Measurements from ENCODE around the gene STXBP1.

STXBP1 gene

DNA sequence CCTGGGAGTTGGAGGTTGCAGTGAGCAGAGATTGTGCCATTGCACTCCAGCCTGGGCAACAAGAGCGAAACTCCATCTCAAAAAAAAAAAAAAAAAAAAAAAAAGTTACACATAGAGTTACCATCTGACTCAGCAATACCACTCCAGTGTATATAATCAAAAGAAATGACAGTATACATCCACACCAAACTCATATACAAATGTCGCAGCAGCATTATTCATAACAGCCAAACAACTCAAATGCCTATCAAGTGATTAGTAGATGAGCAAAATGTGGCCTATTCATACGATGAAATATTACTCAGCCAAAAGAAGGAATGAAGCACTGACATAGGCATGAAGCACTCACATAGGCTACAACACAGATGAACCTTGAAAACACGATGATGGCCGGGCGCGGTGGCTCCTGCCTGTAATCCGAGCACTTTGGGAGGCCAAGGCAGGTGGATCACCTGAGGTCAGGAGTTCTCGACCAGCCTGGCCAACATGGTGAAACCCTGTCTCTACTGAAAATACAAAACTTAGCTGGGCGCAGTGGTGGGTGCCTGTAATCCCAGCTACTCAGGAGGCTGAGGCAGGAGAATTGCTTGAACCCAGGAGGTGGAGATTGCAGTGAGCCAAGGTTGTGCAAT lies 9.4 kb downstream of the STXBP1 start:
- DNase-seq (ENCODE audit: low spot score) = peak; percentile 91

DNA sequence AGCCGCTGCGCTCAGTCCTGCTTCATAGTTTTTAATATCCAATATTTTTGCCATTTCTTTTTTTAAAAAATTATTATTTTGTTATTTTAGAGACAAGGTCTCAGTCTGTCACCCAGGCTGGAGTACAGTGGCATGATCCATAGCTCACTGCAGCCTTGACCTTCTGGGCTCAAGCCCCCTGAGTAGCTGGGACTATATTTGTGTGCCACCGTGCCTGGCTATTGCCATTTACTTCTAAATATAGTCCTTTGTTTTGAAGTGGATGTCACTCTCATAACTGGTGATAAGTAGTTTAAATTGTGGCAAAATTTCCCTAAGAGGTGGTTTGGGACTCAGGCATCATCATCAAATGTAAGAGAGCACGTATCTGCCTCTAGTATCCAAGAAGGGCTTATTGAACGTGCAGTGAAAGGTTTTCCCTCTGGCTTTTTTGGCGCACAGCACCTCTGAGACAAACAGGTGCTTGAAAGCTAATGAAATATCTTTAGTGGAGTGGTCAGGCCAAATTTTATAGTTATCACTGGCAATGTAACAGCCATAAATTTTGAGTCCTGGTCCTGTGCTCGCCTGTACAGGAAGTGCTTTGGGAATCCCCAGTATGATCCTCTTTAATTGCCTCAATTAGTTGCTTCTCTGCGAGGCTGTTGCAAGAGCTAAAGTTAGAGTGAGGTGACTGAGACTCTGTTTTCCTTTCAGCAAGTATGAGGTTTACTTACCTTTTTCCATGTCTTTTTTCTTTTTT lies 14.8 kb downstream of the STXBP1 start:
- no peak for DNase-seq (ENCODE audit: low spot score)

DNA sequence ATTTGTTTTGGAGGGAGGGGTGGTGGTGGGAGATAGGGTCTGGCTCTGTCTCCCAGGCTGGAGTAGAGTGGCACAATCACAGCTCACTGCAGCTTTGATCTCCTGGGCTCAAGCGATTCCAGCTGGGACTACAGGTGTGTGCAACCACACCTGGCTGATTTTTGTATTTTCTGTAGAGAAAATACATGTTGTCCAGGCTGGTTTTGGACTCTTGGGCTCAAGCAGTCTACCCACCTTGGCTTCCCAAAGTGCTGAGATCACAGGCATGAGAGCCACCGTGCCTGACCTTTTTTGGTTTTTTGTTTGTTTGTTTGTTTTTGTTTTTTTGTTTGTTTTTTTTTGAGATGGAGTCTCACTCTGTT lies 15.4 kb downstream of the STXBP1 start:
- no peak for DNase-seq (ENCODE audit: low spot score)

DNA sequence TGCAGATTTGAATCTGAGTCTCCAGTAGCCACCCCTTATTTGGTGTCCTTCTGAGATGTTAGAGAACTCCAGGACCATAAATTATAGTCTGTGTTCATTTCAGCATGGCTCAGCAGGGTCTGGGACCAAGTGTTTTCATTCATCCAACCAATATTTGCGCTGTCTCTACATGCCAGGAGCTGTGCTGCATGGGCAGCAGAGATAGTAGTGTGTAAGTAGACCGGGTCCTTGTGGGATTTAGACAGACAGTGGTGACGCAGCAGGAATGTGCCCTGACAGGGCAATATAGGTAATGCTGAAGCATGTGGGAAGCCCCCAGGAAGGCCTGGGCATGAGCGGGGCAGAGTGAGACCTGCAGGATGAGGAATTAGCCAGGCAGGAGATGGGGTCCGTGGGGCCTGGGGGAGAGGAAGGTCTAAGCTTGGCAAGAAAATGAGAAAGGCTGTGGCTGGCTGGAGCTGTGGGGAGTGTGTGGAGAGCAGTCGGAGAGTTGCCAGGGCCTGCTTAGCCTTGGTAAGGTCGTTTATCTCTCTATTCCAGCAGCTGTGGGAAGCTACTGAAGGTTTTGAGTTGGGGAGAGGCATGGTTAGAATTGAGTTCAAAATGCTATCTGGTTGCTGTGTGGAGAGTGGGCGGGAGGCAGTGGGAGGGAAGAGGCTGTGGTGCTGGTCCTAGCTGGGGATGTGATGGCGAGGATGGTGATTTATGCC lies 16.8 kb downstream of the STXBP1 start:
- DNase-seq (ENCODE audit: low spot score) = no peak

DNA sequence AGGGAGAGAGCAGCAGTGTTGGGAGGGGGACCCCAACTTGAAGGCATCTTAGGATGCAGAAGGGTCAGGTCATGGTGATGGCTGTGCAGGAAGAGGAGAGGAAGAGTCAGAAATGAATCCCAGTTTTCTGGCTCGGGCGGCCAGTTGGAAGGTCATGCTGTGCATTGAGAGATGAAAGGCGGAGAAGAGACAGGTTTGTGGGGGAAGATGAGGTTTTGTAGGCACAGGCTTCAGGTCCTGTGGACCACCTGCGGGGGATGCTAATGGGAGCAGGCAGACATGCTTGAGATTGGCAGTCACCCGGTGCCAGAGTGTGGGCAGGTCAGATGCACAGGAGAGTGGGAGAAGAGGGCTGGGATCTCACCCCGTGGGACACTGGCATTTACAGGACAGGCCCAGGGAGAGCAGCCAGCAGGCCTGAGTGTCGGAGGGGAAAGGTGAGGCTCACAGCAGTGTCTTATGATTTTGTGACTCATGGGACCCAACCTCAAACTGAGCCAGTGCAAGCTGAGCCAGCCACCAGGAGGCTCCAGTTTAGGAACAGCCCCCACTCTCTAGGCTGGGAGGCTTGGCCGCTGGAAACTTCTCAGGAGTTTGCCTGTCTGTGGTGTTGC lies 17.5 kb downstream of the STXBP1 start:
- no peak for DNase-seq (ENCODE audit: low spot score)

DNA sequence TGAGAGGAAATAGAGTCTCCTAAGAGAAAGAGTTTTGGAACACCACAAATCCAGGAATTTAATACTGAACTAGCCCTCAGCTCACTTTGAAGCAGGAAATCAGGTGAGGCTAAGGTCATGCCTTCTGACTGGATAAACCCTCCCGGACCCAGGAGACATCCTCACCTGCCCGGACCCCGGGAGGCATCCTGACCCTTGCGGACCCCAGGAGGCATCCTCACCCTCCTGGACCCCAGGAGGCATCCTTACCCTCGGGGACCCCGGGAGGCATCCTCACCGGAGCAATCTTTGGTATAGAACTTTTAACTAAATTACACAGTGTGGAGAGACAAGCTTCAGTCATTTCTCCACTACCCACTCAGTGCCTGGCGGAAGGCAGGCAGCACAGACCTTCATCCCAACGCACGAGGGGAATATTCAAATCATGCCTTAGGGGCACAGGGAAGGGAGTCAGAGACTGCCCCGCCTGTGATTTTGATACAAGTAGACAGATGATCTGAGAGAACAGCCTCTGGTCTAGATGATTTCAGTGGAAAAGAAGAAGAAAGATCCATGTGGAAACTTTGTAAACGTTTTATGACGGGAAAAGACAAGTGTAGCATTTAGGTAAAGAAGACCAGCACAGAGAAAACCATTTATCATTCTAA lies 21.3 kb downstream of the STXBP1 start:
- DNase-seq (ENCODE audit: low spot score) = no peak

DNA sequence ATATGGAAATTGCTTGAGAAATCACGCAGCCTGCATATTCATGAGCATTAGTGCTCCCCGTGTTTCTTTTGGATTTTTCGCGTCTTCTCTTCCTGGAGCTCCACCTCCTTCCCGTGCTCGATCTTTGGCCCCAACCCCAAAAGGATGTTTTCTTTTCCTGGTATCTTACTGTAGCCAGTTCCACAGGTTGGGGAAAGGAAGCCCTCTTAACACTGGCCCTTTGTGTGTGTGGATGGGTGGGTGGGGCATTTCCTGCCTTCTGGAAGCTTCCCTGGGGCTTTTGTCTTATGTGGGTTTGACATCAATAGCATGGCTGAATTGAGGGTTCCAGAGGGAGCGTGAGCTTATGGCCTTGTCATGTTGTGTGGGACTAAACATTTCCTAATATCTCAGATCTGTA lies 21.9 kb downstream of the STXBP1 start:
- DNase-seq (ENCODE audit: low spot score) = no peak

DNA sequence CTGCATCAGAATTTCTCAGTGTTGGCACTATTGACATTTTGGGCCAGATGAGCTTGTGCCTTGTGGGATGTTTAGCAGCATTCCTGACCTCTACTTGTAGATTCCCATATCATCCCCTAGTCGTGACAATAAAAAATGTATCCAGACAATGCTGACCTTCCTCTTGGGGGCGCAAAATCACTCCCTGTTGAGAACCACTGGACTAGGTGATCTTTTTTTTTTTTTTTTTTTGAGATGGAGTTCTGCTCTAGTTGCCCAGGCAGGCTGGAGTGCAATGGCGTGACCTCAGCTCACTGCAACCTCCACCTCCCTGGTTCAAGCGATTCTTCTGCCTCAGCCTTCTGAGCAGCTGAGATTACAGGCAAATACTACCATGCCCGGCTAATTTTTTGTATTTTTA lies 22.6 kb downstream of the STXBP1 start:
- DNase-seq (ENCODE audit: low spot score) = peak; percentile 61

DNA sequence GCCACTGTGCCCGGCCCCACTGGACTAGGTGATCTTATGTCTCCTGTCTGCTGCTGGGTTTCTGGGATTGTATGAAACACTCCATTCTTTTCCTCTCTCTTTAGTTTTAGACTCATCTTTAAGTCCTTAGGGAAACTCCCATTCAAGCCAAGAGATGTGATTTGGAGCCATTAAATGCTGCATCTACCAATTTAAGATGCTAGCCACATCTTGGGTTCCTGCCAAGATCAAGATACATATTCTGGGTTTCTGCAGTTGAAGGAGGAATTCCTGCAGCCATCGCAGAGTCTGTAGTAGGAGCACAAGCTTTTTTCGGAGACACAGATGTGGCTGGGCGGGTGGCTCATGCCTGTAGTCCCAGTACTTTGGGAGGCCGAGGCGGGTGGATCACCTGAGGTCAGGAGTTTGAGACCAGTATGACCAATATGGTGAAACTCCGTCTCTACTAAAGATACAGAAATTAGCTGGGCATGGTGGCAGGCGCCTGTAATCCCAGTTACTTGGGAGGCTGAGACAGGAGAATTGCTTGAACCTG lies 23.2 kb downstream of the STXBP1 start:
- no peak for DNase-seq (ENCODE audit: low spot score)

DNA sequence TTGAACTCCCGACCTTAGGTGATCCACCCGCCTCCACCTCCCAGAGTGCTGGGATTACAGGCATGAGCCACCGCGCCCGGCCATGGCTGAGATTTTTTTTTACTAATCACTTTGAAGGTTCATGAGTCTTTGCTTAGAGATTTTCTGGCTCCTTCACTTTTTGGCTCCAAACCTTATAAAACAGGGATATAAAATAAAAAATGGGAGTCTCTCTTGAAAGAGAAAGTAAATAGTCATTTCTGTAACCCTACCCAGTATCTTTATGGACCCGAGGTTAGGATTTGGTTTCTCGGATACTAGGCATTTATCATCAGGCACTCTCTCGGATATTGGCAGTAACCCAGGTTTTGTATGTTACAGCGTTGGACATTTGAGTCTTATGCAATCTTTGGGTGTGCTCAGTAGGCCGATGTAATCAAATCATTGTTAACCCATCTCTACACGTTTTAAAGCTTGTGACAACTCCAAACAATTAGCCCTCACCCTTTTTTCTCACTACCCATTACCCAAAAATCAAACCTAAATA lies 25.3 kb downstream of the STXBP1 start:
- DNase-seq (ENCODE audit: low spot score) = no peak

DNA sequence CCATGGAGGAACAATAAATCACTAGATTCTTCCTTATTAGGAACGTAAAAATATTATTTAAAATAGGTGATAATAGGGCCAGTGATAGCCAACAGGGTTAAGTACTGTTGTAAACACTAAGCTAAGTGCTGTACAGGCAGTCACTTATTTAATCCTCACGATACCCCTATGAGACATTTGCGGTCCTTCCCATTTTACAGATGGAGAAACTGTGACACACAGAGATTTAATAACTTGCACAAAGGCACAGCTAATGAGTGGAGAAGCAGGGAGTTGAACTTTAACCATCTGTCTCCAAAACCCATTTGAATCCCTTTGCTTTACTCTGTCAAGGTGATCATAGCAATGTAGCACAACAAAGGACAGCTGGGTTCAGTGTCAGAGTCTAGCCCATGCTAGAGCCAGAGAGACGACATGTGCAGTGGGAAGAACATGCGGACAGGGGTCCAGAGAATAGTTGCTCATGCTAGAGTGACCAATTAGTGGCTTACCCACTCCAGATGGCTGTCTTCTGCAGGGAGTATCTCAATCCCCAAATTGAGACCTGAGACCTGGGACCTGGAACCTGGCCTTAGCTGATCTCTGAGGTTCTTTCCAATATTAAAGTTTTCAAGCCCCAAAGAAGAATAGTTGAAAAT lies 28.9 kb downstream of the STXBP1 start:
- no peak for DNase-seq (ENCODE audit: low spot score)

DNA sequence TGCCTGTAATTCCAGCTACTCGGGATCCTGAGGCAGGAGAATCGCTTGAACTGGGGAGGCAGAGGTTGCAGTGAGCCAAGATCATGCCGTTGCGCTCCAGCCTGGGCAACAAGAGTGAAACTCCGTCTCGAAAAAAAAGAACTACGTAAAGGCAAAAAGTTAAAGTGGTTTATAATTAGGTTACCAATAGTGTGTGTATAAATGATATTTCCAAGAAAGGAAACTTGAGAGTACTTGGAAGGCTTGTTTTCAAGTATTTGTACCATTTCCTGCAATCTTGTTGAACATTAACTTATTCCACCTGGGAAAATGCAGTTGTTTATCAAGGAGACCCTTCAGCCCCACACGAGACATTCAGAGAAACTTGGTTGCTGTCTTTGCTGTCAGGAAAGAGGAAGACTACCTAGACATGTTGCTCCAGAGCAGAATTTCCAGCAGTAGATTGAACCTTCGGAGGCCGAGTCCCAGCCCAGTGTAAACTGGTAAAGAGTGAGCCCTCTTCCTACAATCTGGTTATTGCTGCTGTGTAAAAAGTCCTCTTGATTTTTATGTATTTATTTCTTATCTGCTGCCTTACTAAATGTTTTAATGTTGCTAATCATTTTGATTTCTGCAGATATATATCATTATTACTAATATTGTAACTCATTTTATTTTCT lies 30.1 kb downstream of the STXBP1 start:
- DNase-seq (ENCODE audit: low spot score) = no peak

DNA sequence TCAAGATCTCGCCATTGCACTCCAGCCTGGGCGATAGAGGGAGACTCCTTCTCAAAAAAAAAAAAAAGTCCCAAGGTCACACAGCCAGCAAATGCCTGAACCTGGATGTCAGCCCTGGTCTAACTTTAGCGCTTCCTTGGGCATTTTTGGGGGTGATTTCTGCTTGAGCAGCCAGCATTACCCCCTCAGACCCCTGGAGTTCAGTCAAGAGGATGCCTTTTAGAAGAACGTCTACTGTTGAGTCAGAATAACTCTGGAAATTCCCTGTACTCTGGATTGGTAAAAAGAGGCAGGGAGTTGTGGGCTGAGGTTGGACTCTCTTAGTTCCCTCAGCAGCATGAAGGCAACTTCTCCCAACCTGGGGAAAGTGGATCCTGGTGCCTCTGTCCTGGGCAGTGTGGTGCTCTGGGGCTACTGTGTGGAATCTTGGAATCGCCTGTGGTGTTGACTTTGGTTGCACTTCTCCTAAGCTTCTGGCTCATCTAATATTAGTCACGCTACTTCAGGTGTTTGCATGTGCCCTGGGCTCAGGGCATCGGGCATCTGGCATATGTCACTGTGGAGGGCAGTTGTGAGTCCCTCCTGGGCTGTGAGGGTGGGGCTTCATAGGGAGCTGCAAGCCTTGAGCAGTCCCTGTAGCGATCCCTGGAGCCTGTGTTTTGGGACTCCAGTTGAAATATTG lies 32.2 kb downstream of the STXBP1 start:
- DNase-seq (ENCODE audit: low spot score) = no peak

DNA sequence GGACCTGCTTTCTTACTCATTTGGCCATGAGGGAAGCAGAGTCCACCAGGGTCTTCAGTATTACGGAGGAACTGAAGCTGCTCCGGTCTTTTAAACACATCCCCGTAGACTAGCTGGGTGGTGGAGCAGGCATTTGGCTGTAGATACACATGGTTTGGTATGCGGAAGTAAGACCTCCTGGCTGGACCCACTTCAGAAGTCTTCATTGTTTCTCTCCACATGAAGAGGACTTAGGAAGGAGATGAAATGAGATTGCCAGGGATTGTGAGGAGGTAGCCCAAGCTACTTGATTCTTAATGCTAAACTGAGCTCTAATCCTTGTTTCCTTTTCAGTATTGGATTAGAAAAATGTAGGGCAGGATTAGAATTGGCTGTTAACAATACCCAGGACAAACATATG lies 32.9 kb downstream of the STXBP1 start:
- no peak for DNase-seq (ENCODE audit: low spot score)

DNA sequence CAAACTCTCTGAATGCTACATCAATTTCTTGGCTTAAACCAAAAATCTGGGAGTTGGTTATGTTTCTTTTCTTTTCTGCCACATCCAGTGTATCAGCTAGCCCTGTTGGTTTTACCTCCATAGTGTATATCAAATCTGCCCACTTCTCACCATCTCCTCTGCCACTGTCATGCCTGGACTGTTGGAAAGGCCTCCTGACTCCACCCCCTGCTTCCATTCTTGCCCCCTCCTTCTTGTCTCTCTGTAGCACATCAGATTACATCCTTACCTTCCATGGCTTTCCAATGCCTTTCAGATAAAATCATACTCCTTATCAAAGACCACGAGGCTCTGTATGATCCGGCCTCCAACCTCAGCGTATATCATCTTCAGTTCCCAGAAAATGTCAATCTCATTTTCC lies 35.4 kb downstream of the STXBP1 start:
- DNase-seq (ENCODE audit: low spot score) = no peak

DNA sequence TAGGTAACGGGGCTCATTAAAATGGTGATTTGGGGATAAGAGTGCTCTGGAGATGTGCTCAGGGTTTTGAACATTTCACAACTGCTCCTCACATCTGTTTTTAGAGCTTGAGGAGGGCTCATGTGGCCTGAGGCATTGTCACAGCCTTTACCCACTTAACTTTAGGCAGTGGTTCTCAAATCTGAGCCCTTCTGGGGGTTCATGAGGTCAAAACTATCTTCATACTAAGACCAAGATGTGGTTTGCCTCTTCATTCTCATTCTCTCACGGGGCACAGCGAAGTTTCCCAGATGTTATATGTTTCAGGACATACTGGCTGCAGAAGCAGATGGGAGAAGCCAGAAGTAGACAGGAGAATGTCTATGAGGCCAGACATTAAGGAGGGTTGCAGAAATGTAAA lies 38.4 kb downstream of the STXBP1 start:
- no peak for DNase-seq (ENCODE audit: low spot score)

DNA sequence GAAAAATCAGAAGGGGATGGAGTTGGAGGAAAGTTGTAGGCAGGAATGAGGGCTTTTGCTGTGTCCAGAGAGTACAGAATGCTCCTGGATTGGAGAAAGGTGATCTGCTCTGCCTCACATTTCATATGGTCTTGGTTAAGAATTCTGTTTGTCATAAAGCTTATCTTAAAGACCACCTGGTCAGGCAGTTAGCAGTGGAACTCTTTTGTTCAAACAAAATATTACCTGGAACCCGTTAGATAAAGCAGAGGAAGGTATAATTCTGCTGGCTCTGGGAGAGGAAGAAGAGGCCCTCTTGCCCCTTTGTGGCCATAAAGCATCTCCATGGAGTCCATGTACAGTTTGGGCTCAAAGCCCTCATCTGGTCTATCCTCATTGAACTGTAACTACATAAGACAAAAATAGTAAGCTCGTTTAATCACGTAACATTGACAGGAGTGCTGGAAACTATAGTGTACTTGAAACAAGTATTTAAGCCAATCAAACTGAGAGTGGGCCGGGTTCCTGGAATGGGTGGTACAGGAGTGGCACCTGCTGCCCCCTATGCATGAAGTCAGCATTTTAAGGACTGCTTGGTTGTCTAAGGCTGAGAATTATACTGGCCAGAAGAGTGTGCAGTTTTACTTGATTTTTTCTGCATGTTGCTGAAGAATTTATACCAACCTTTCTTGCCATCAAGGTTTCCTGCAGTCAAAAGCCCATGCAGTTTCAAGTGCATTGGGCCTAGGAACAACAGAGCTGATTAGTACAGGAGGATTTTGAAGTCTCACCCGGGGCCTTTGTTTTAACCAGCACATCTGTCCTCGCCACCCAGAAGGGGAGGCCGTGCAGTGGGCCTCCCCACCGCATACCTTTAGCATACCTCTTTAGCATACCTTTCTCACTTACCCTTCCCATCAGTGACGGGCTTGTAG lies 39.9 kb downstream of the STXBP1 start:
- DNase-seq (ENCODE audit: low spot score) = no peak

DNA sequence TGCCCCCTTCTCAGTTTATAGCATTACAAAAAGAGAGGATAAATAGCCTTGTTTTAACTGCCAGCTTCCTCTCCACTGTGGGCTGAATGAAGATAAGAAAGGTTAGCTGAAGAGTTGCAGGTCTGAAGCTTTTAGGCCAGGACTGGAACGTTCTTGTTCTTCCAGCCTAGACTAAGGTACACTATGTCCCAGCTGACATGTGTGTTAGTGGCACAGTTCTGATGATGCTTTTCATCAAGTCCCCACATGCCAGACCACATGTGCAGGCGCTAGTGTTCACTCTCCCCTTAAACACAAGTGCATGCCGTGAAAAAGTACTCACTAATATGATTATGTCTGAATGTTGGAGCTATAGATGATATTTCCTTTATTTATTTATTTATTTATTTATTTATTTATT lies 40.7 kb downstream of the STXBP1 start:
- no peak for DNase-seq (ENCODE audit: low spot score)

DNA sequence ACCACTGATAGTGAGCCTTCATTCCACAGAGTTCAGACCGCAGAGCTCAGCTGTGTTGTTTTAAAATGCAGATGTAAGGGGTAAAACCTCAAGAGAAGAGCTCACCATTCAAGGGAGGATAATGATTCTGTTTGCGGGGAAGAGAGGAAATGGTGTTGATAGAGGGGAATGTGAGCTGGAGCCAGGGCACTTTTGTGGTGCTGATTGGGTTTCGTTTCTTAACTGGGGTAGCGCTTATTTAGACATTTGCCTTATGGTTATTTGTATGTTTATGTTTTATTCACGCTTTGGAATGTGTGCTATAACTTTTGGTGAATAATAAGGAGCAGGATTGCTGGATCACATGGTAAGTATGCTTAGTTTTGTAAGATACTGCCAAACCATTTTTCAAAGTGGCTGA lies 42.5 kb downstream of the STXBP1 start:
- DNase-seq (ENCODE audit: low spot score) = no peak
